Heart right ventricle (tissue), 16 donors: ENCODE results near the gene PPP6R3. TPM values are rescaled to one million over a fixed set of nuclear protein-coding genes. Genes with fewer than 3 reads are reported as not detected.

Source experiments
- ATAC-seq, 8 donors: fragments of 200-7000 bp; cut with Tn5 transposase; one replicate each; pipeline ENCODE4 v1.9.1; 2020; ENCODE audit warnings: mild to moderate bottlenecking in 8 of 8, moderate library complexity in 8 of 8, moderate number of reproducible peaks in 1 of 8
- DNase-seq, 2 donors: peaks; one replicate each; pipeline ENCODE4 v3.0.0-alpha.2; 2020
- H3K27ac ChIP-seq, 10 donors: fragments of 200-600 bp; sonication (generic) in 2 of 10; one replicate each; pipeline versions ENCODE4 v1.5.0 to v1.8.0; 2020 to 2022; ENCODE audit warnings: mild to moderate bottlenecking in 3 of 10
- H3K27me3 ChIP-seq, 7 donors: fragments of 200-600 bp; one replicate each; pipeline ENCODE4 v1.8.0; 2021 to 2022; ENCODE audit warnings: mild to moderate bottlenecking in 2 of 7
- H3K36me3 ChIP-seq, 9 donors: fragments of 200-600 bp; sonication (generic) in 1 of 9; one replicate each; pipeline versions ENCODE4 v1.5.0 to v1.8.0; 2020 to 2022; ENCODE audit warnings: mild to moderate bottlenecking in 2 of 9
- H3K4me1 ChIP-seq, 9 donors: fragments of 200-600 bp; sonication (generic) in 1 of 9; one replicate each; pipeline versions ENCODE4 v1.5.0 to v1.8.0; 2020 to 2022; ENCODE audit warnings: mild to moderate bottlenecking in 4 of 9
- H3K4me3 ChIP-seq, 10 donors: fragments of 200-600 bp; sonication (generic) in 2 of 10; one replicate each; pipeline versions ENCODE4 v1.5.0 to v1.8.0; 2020 to 2022; ENCODE audit warnings: mild to moderate bottlenecking in 7 of 10, moderate library complexity in 2 of 10
- H3K9me3 ChIP-seq, 11 donors: fragments of 200-600 bp in 10 of 11; sonication (generic) in 2 of 11; one replicate each; pipeline versions ENCODE4 v1.5.0 to v1.8.0; 2013 to 2022; ENCODE audit warnings: mild to moderate bottlenecking in 2 of 11, control low read depth in 1 of 11, moderate library complexity in 1 of 11
- WGBS, 2 donors: extraction: QIAGEN DNeasy Blood & Tissue Kit; methylation state at CpG; one replicate each; pipeline ENCODE4 v1.1.7; 2013; ENCODE audit warnings: inconsistent platforms in 1 of 2; 5-methylcytosine and 5-hydroxymethylcytosine counted together
- intact Hi-C, 10 donors: fragments of 100-400 bp; cut with DNase I; formaldehyde crosslinking; loops; one replicate each; pipeline versions ENCODE4 v1.11.1 to v1.14.2; 2022
- polyA plus RNA-seq, 2 donors: library from polyadenylated mRNA; stranded (reverse); fragments of 200-250 nt; gene quantifications; one replicate each; pipeline ENCODE4 v1.2.3, GENCODE V29; 2013
- total RNA-seq, 10 donors: library from RNA; stranded (reverse); fragmentation: NEBNext Ultra II Directional in 3 of 10; extraction: Animal tissue kit (Norgen Biotek cat#: 25700) in 3 of 10; gene quantifications; one replicate each; pipeline versions ENCODE4 v1.2.1 to v1.2.4, GENCODE V29; 2021 to 2023
- TF ChIP-seq, protein P1 (sequence below), 9 donors: fragments of 200-600 bp; sonication (generic) in 2 of 9; IDR thresholded peaks; one replicate each; pipeline versions ENCODE4 v1.5.0 to v1.8.0; 2021 to 2022; ENCODE audit warnings: antibody characterized with exemption in 9 of 9, mild to moderate bottlenecking in 5 of 9, moderate library complexity in 1 of 9
- donor health status: Arrhythmogenic right ventricular cardiomyopathy.
- donor health status: ischemic (EF 13 %, LVEDD 7.1; RV severe dilation, severe dysfunction).
- donor health status: healthy with polysubstance abuse.
- donor health status: DM: no; HTN: yes; CAD: no.
- donor health status: DM: no; HTN: no; CAD: no.
- donor health status: ischemic (EF 25% LVEDD 6.9; RV normal size, moderate dysfunction).
- donor health status: ischemic (EF 25% LVEDD 5.7; RV mildly dilated, moderate dysfunction).
- donor health status: healthy.
- donor health status: DM: yes; HTN: yes; CAD: no.
- donor health status: Ischemic cardiomyopathy.
- donor health status: ischemic (EF 35%, LVEDD 5.7; RV mildly dilated, moderate dysfunction).
- donor health status: nonischemic (EF 11% LVEDD 7.7; RV severe dilation, severe dysfunction).
- donor health status: DM: yes; HTN: yes; CAD: no.
- donor health status: PGD.
- donor health status: ischemic (EF 29% LVEDD 5.4; RV normal size, mild dysfunction).
- donor health status: nonischemic (EF 23%, LVEDD 6.1; RV moderate dilation, normal function).

Gene PPP6R3
- total and polyA plus RNA-seq, 12 donors = 18.4 to 98.1 (median 80.8) TPM

- intact Hi-C loops = no loop called here
- 86 to 95% methylated on average over 3 of the region's 3 CpGs for WGBS, 2 donors
- peaks cover 7 to 80% (median 48%) of the 10 kb centered on the region in 9 donors for H3K4me1 ChIP-seq
These were observed 91.2 kb downstream of the PPP6R3 start for GRCh38 chr11:68551777-68552176.

GRCh38 chr11:68552542-68552941 is 92.0 kb downstream of the PPP6R3 start:
- Histone ChIP-seq H3K36me3 (peaks cover 0 to 98% (median 28%) of the 10 kb centered on the region in 9 donors), H3K4me3 (no peak overlapping the region), H3K4me1 (peaks cover 7 to 72% (median 41%) of the 10 kb centered on the region in 9 donors), H3K27ac (peak overlapping the region in 2 of 10 donors; percentile 1 to 73), H3K9me3 (no peaks in the 10 kb centered on the region), H3K27me3 (no peaks in the 10 kb centered on the region)
- TF ChIP-seq, protein P1, sequence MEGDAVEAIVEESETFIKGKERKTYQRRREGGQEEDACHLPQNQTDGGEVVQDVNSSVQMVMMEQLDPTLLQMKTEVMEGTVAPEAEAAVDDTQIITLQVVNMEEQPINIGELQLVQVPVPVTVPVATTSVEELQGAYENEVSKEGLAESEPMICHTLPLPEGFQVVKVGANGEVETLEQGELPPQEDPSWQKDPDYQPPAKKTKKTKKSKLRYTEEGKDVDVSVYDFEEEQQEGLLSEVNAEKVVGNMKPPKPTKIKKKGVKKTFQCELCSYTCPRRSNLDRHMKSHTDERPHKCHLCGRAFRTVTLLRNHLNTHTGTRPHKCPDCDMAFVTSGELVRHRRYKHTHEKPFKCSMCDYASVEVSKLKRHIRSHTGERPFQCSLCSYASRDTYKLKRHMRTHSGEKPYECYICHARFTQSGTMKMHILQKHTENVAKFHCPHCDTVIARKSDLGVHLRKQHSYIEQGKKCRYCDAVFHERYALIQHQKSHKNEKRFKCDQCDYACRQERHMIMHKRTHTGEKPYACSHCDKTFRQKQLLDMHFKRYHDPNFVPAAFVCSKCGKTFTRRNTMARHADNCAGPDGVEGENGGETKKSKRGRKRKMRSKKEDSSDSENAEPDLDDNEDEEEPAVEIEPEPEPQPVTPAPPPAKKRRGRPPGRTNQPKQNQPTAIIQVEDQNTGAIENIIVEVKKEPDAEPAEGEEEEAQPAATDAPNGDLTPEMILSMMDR (IDR thresholded peaks at IDR 0.05) = no peak
- ATAC-seq = peak in 4 of 8 donors; percentile 10 to 48 (median 28)
- DNase-seq = no peak
- intact Hi-C loops = no loop called here
- 80 to 86% methylated on average over 2 of the region's 2 CpGs for WGBS, 2 donors

More at GRCh38 chr11:68551777-68552176, 91.2 kb downstream of the PPP6R3 start:
- DNase-seq = no peak
- TF ChIP-seq, protein P1 (IDR thresholded peaks at IDR 0.05) = no peak
- no peaks in the 10 kb centered on the region for H3K27me3 ChIP-seq
- peak overlapping the region in 3 of 10 donors; percentile 62 to 73 (median 68) for H3K27ac ChIP-seq
- H3K9me3 ChIP-seq = no peaks in the 10 kb centered on the region
- ATAC-seq = no peak
- H3K36me3 ChIP-seq = peaks cover 0 to 98% (median 20%) of the 10 kb centered on the region in 9 donors
- H3K4me3 ChIP-seq = no peak overlapping the region

DNA sequence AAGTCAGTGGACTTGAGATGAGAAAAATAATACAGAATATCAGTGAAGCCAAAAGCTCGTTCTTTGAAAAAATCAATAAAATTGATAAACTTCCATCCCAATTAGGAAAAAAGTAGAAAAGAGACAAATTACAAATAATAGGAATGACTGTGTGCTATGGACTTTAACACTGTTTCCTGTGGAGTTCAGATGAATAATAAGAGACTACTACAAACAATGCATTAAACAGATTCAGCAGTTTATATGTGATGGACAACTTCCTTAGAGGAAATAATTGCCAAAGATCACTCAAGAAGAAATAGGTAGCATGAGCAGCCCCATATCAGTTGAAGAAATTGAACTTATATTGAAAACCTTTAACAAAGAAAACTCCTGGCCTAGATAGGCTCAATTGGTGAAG is 99.7 kb downstream of the PPP6R3 start:
- TF ChIP-seq, protein P1 (IDR thresholded peaks at IDR 0.05) = no peak
- H3K27me3 ChIP-seq = no peaks in the 10 kb centered on the region
- H3K4me3 ChIP-seq = no peak overlapping the region
- ATAC-seq (no peak), DNase-seq (no peak)
- peaks cover 0 to 17% (median under 1%) of the 10 kb centered on the region in 9 donors for H3K4me1 ChIP-seq
- WGBS, 2 donors = 95 to 98% methylated on average over 1 of the region's 1 CpG
- no peak overlapping the region for H3K27ac ChIP-seq
- intact Hi-C loops = no loop called here
- no peaks in the 10 kb centered on the region for H3K9me3 ChIP-seq
- peaks cover 0 to 93% (median 22%) of the 10 kb centered on the region in 9 donors for H3K36me3 ChIP-seq

- H3K27me3 ChIP-seq = no peaks in the 10 kb centered on the region
- ATAC-seq (no peak), DNase-seq (no peak)
- H3K4me3 ChIP-seq = no peak overlapping the region
- TF ChIP-seq, protein P1 (IDR thresholded peaks at IDR 0.05) = no peak
- intact Hi-C loops = no loop called here
- H3K4me1 ChIP-seq = peaks cover 0 to 18% (median 10%) of the 10 kb centered on the region in 9 donors
- H3K36me3 ChIP-seq = peaks cover 0 to 98% (median 27%) of the 10 kb centered on the region in 9 donors
- 92 to 96% methylated on average over 2 of the region's 2 CpGs for WGBS, 2 donors
- H3K9me3 ChIP-seq = no peaks in the 10 kb centered on the region
- H3K27ac ChIP-seq = no peak overlapping the region
These were observed 102.9 kb downstream of the PPP6R3 start for GRCh38 chr11:68563454-68563853.
